AG09319 (cell line): ENCODE measurements around the gene PNCK.
"Not testable (repeated sequence)": the region's sequence is repeated elsewhere in the genome, so short reads cannot be mapped to it uniquely, and the experiment has no call there.

Experiments
- DNase-seq: peaks from one replicate; pipeline ENCODE4 v3.0.0-alpha.2; 2010; ENCODE audit warnings: low read depth; ENCODE audit errors: extremely low read depth
- TF ChIP-seq, protein P1 (sequence below): IDR thresholded peaks from 2 replicates; pipeline ENCODE4 v1.5.1; 2011; ENCODE audit warnings: low read depth, mild to moderate bottlenecking, inconsistent platforms, low read length, moderate library complexity

PNCK gene

GRCh38 chrX:153696100-153696499 lies 22.5 kb upstream of the PNCK start:
- no peak for DNase-seq
- TF ChIP-seq, protein P1, sequence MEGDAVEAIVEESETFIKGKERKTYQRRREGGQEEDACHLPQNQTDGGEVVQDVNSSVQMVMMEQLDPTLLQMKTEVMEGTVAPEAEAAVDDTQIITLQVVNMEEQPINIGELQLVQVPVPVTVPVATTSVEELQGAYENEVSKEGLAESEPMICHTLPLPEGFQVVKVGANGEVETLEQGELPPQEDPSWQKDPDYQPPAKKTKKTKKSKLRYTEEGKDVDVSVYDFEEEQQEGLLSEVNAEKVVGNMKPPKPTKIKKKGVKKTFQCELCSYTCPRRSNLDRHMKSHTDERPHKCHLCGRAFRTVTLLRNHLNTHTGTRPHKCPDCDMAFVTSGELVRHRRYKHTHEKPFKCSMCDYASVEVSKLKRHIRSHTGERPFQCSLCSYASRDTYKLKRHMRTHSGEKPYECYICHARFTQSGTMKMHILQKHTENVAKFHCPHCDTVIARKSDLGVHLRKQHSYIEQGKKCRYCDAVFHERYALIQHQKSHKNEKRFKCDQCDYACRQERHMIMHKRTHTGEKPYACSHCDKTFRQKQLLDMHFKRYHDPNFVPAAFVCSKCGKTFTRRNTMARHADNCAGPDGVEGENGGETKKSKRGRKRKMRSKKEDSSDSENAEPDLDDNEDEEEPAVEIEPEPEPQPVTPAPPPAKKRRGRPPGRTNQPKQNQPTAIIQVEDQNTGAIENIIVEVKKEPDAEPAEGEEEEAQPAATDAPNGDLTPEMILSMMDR, result no peak

DNA sequence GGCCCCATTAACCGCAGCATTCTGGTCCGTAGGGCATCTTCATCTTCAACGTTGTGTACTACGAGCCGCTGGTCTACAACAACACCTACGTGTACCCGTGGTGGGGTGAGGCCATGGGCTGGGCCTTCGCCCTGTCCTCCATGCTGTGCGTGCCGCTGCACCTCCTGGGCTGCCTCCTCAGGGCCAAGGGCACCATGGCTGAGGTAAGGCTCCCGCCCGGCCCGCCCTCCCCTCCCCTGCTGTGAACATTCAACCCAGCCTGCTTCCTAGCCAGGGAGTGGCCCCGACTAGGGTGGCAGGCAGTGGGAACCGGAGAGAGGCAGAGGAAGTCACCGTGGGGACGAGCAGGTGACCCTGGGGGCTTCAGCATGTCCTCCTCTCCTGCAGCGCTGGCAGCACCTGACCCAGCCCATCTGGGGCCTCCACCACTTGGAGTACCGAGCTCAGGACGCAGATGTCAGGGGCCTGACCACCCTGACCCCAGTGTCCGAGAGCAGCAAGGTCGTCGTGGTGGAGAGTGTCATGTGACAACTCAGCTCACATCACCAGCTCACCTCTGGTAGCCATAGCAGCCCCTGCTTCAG lies 21.2 kb upstream of the PNCK start:
- DNase-seq, result no peak
- TF ChIP-seq, protein P1, result no peak

- not testable (repeated sequence) for DNase-seq
Measured at GRCh38 chrX:153694256-153694655, 20.6 kb upstream of the PNCK start.

DNA sequence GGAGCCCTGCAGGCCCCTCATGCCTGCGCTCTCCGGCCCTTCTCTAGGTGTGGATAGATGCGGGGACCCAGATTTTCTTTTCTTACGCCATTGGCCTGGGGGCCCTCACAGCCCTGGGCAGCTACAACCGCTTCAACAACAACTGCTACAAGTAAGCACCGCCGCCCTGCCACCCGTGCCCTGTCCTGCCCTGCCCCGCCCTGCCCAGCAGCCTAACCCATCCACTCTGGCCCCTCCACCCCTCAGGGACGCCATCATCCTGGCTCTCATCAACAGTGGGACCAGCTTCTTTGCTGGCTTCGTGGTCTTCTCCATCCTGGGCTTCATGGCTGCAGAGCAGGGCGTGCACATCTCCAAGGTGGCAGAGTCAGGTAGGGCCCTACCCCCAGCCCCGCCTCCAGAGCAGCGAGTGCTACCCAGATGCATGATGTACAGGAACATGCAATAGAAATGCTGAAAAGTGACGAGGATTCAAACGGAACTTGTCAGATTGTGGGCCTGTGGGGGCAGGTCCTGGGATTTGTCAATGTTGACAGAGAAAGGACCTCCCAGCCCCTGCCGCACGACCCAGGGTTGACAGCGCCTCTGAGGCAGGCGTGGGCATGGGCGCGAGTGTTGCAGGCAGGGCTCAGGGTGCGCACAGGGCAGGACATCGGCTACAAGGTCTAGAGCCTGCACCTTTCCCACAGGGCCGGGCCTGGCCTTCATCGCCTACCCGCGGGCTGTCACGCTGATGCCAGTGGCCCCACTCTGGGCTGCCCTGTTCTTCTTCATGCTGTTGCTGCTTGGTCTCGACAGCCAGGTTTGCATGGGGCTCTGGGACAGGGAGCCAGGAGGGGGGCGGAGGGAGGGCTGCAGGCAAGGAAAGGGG lies 19.8 kb upstream of the PNCK start:
- DNase-seq, result no peak
- TF ChIP-seq, protein P1, result no peak

GRCh38 chrX:153692611-153693156 lies 19.1 kb upstream of the PNCK start:
- TF ChIP-seq, protein P1, result no peak
- no peak for DNase-seq

DNA sequence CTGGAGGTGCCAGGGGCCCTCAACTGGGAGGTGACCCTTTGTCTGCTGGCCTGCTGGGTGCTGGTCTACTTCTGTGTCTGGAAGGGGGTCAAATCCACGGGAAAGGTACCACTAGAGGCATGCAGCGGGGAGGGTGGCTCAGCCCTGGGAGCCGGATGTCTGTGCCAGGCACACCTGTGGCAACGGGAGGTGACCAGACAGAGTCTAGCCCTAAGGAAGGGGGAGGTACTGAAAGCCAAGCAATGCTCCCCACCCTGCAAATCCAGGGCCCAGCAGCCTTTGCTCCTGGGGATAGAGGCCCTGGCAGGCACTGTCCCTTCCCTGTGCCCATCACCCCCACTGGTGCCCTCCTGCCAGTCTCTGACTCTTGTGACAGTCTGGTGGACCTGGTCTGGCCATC lies 18.4 kb upstream of the PNCK start:
- TF ChIP-seq, protein P1, result no peak
- no peak for DNase-seq

DNA sequence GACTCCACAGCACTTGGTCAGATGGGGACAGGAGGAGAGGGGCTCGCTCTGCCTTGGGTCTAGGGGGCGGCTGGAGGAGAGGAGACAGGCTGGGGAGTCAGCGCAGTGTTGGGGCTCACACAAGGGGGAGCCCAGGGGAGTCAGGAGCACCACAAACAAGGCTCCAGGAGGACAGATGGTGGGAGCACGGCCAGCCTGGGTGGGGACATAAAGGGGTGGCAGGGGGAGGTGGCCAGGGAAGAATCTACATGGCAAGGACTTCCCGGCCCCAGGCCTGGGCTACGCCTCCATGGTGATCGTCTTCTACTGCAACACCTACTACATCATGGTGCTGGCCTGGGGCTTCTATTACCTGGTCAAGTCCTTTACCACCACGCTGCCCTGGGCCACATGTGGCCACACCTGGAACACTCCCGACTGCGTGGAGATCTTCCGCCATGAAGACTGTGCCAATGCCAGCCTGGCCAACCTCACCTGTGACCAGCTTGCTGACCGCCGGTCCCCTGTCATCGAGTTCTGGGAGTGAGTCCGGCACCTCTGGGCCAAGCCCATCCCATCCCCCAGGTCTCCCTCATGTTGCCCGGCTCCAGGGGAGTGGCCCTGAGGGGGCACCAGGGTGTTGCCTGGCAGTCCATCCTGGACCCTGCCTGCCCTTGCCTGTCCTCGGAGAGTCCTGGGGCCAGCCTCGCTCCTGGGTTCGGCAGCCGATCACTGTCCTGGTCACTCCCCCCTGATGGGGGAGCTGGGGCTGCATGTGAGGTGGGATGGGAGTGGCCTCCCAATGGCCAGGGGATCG lies 17.6 kb upstream of the PNCK start:
- not testable (repeated sequence) for DNase-seq

DNA sequence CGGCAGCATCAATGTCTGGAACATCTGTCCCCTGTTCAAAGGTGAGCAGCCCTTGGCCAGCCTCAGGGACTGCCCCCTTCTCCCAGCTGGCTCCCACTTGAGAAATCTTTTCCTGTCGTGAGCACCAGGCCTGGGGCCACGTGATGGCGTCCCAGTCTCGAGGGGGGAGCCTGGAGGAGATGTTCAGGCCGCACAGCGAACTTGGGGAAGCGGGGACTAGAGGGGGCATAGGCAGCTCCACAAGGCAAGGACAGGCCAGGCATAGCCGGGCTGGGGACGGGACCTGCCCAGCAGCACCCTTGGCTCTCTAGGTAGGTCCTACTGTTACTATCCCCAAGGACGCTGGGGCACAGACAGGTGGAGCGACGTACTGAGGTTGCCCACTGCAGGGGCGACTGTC lies 16.9 kb upstream of the PNCK start:
- TF ChIP-seq, protein P1, result no peak

More for the DNA sequence above, 16.9 kb upstream of the PNCK start:
- no peak for DNase-seq
